GM19468 (cell line): ENCODE data around the gene ASZ1.

Experiments used
- ATAC-seq: cut with Tn5 transposase; IDR thresholded peaks from one replicate; pipeline ENCODE4 v1.9.1; 2021; ENCODE audit warnings: mild to moderate bottlenecking, moderate library complexity, moderate number of reproducible peaks; ENCODE audit not compliant: unreplicated experiment; ENCODE audit errors: extremely low read depth

Gene ASZ1

GRCh38 chr7:117347962-117348672, 79.2 kb downstream of the ASZ1 start:
- ATAC-seq: peak; percentile 67

- no peak for ATAC-seq
These were observed 79.8 kb downstream of the ASZ1 start for GRCh38 chr7:117347480-117347879.

DNA sequence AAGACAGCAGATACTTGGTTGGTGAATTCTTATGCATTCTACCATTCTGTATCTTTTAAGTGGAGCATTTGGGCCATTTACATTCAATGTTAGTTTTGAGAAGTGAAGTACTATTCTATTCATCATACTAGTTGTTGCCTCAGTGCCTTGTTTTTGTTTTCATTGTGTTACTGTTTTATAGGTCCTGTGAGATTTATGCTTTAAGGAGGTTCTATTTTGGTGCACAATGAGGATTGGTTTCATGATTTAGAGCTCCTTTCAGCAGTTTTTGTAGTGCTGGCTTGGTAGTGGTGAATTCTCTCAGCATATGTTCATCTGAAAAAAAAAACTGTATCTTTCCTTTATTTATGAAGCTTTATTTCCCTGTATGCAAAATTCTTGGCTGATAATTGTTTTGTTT, 81.1 kb downstream of the ASZ1 start:
- no peak for ATAC-seq

GRCh38 chr7:117338020-117338419, 89.3 kb downstream of the ASZ1 start:
- ATAC-seq: no peak

DNA sequence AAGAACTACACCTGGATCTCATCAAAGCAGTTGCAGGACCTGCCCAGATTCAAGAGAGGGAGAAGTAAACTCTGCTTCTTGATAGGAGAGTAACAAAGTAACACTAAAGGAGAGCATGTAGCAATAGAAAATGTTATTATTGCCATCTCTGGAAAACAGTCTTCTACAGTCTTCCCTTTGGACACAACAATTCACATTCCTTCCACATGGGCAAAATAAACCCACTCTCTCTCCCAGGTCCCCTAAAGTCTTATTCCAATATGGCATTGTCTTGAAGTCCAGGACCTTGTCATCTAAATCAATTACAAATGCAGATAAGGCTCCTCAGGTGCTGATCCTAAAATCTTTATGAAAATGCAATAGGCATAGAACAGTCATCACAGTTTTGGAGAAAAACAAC, 94.1 kb downstream of the ASZ1 start:
- ATAC-seq: no peak

- ATAC-seq: no peak
These were observed 95.3 kb downstream of the ASZ1 start for GRCh38 chr7:117332031-117332430.

DNA sequence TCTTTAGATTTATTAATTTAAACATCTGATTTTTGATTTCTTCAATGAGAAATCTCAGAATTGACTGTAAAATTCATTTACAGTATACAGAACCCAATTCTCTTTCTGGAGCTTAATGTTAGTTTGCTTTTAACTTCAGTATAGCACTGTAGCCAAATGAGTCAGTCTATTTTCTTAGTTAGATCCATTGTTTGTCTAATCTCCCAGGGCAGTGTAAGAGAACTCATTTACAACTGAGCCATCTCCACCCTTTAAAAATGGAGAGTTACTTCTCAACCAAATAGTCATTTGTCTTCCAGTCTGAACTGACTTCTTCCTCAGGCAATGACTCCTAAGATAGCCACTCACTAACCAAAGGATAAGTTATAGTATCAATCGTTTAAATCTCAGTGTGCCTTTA, 101.5 kb downstream of the ASZ1 start:
- ATAC-seq: no peak

- no peak for ATAC-seq
These were observed 102.3 kb downstream of the ASZ1 start for GRCh38 chr7:117324960-117325359.

DNA sequence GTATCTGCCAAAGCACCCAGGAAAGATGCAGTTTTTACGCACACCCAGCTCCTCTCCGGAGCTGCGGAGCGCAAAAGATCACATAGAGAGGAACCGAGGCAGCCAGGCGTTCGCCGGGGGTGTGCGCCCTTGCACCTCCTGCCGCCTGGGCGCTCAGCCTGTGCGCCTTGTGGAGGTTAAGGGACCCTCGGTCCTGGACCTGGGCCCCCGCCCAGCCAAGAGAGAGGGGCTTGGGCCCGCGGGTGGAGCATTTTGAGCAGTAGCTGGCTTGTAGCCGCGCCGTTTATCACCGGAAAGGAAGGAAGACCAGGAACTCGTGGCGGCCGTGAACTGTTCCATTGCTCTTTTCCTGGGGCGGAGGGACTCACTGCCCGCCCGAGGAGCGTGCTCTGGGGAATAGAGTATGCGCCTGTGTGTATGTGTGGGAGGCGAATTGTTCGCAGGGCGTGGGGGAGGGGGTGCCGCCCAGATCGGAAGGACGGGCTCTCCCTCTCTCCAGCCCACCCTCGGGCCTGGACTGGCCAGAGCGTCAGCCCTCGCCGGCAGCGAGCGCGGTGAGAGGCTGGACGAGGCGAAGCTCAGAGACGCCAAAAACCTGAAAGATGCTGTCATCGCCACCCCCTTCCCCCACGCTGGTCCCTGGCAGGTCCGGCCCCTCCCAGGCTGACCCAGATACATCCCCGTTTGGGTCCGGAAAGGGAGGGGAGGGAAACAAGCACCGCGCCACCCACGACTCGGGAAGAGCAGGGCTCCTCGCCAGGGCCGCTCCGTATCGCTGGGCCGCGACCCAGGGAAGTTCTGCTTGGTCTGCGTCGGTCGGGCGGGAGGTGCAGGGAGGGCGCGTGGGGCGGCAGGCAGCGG, 103.2 kb downstream of the ASZ1 start:
- ATAC-seq: no peak

- ATAC-seq: no peak
These were observed 103.9 kb downstream of the ASZ1 start for GRCh38 chr7:117323305-117323850.

DNA sequence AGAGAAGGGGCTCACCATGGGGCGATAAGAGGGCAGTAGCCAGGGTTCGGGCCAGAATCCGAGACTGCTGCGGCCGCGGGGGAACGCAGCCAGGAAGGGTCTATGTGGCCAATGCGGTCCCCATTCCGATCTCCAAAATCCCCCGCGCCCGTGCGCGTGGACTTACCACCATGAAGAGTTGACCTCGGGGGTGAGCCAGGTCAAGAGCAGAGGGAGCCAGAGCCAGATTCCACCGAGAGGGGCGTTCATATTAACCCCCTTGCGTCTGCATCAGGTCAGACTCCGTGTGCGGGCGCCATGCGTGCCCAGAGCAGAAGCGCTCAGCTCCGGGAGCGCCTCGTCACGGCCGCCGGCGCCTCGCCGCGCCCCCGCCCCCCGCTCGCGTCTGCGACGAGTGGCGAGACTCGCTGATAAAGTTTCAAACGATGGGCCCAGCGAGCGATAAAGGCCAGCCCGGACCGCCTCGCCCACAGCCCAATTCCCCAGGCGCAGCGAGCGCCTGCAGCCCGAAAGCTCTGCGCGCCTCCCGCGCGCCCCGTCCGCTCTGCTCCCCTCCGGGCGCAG, 104.5 kb downstream of the ASZ1 start, which contains the start of gene WNT2:
TSS of gene WNT2 (minus strand) at position 318 of the 564 bp plus-strand sequence. CDS start at position 249, 69 bp downstream.
- ATAC-seq: no peak

DNA sequence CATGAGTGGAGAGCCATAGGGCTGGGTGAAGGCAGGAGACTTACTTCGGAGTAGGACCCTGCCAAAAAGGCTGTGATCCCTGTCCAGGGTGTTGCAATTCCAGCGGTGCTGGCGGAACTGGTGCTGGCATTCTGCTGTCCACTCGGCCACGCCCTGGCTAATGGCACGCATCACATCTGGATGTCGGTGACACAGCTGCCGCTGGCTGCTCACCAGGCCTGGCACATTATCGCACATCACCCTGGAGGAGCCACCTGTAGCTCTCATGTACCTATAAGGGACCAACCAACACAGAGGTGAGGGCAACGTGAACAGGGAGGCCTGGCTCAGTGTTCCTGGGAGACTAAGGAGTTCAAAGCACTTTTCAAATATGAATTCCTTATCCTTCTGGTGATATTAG, 106.8 kb downstream of the ASZ1 start:
- no peak for ATAC-seq

DNA sequence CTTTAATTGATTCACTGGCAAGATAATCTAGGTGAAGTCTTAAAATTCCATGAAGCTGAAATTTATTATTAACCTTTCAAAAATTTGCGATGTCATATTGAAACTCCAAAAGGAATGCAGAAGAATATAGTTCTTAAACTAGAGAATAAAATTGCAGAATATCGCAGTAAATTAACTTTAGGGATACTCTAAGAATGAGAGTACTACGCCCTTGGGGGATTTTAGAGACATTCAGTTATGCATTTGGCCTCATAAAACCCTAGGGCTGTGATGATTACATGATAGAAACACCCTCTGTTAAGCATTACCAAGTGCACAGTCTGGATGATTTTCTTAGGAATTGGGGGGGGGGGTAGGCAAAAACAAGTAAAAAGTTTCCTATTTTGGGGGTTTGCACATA, 108.1 kb downstream of the ASZ1 start:
- ATAC-seq: no peak

GRCh38 chr7:117313582-117313981, 113.7 kb downstream of the ASZ1 start:
- no peak for ATAC-seq
